IPS-NIHi7 (cell line): ENCODE measurements around the gene KYNU.

Experiments used
- DNase-seq: peaks from one replicate; pipeline ENCODE4 v3.0.0; 2012; ENCODE audit warnings: mixed read lengths; ENCODE audit errors: extremely low spot score

The KYNU gene

DNA sequence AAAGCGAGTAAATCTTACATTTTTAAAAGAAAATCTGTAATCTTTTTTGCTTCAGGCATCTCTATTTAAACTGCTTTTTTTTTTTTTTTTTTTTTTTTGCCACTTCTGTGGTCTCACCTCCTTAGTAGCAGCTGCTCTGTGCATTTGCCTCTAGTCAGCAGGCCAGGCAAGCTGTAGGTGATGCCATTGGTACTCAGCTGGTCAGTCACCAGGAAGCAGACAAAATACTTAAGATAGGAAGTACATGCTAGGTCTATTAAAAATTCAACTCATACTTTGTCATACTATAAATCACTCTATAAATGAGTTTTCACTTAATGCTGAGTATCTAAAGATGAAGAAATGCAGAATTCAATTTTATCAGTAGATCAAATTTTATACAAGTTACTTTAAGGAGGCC lies 83.7 kb downstream of the KYNU start:
- no peak for DNase-seq

DNA sequence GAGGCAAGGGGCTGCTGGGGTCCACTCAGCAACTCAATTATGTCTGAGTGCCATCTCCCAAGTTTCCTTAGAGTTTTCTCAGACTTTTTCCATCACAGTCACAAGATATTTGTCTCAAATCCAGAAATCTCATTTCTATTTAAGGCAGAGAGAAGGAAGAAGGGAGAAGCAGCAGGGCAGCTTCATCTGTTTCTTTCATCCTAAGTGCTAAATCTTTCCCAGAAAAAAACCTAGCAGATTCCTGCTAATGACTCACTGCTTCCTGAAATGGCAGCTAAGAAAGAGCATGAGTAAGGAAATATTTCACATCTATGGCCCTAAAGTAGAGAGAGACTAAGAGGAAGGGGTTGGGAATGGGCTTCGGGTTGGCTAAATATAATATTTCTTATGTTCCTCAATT lies 88.0 kb downstream of the KYNU start:
- no peak for DNase-seq

DNA sequence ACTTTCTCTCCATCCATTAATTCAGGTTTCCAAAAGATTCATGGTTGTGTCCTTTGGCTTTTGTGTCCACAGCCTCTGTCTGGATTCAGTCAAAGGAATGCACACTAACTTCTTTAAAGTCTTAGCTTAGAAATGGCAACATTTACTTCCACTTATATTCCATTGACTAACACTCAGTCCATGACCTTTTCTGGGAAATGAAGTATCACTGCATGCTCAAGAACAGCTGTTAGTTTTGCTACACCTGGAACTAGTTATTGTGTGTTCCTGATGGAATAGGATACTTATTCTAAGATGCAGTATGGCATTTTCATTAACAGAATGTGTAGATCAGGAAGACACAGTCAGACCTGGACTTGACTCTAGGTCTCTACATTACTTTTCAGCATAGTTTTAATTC lies 88.8 kb downstream of the KYNU start:
- no peak for DNase-seq

GRCh38 chr2:142967060-142967459 lies 89.6 kb downstream of the KYNU start:
- DNase-seq, result no peak

- DNase-seq, result no peak
Observed at GRCh38 chr2:142973160-142973821, 95.8 kb downstream of the KYNU start.

DNA sequence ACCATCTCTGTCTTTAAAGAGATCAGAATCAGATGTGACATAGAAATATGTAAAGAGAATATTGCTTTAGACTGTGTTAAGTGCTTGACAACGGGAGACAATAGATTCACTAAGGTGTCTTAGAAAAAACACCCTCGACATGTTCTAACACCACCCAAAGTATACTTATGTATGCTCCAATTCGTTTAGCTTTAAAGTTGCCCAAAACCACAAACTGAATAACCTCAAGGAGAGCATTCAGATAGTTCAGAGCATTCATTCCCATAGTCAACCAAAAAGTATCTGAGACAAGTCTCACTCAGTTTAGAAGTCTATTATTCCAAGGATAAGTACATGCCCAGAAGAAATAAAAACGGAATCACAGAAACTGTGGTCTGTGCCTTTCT lies 96.4 kb downstream of the KYNU start:
- no peak for DNase-seq

- peak; percentile 30 for DNase-seq
Observed at GRCh38 chr2:142974288-142975024, 97.0 kb downstream of the KYNU start.

DNA sequence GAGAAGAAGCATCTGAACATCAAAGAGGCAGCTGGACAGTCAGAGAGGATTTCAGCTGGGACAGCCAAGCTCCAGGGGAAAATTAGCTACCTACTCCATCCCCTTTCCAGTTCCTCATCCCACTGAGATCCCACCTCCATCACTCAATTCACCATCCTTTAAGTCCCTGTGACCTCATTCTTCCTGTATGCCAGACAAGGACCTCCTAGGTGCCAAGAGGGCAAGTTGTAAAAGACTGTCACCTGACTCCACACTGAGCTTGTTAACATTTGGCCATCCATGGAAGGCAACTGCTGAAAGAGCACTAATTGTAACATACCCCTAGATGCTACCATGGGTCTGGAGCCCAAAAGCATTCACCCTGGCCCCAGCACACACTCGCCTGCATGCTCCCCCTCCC lies 97.8 kb downstream of the KYNU start:
- DNase-seq, result no peak

DNA sequence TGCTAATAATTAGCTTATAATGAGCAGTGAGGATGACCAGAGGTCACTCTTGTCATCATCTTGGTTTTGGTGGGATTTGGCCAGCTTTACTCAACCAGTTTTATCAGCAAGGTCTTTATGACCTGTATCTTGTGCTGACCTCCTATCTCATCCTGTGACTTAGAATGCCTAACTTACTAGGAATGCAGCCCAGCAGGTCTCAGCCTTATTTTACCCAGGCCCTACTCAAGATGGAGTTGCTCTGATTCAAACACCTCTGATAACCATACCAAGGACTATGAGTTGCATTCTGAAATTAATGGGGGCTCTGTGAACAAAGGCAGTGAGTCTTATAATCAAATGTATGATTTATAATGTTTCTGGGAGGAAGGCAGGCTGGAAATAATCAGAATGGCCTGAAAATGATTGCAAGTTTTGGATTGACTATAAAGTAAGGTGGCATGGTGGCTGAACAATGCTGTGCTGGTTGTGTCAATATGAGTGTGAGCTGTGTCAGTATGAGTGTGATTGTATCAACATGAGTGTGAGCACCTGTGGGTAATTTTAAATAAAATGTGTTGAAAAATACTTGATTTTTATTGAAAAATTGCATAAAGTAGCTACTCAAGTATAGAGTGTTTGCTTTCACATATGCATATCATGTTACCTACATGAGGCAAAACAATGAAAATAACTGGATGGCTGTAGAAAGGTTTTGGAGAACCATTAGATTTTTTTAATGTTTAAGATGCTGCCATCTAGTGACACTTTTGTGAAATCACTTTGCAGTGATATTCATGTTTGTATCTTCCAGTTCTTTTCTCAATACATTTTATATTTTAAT lies 103.0 kb downstream of the KYNU start:
- no peak for DNase-seq

GRCh38 chr2:142981069-142981378 lies 103.6 kb downstream of the KYNU start:
- no peak for DNase-seq

GRCh38 chr2:142981756-142982155 lies 104.3 kb downstream of the KYNU start:
- no peak for DNase-seq

DNA sequence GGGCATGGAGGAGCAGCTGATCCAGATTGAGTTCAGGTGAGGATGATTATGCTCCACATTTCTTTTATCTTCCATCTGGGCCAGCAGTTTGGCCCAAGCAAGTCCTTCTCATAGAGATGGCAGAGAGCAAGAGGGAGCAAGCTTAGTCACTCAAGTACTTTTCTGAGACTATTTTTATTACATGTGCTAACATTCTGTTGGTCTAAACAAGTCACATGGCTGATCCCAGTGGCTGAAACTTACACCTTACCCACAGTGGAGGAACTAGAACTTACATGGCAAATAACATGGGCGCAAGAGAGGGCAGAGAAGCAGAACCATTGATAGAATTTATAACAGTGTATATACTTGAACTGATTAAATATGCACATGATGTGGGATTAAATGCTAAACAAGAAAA lies 105.7 kb downstream of the KYNU start:
- DNase-seq, result no peak

- no peak for DNase-seq
Observed at GRCh38 chr2:142984657-142985056, 107.2 kb downstream of the KYNU start.

GRCh38 chr2:142987044-142987443 lies 109.6 kb downstream of the KYNU start:
- DNase-seq, result no peak

GRCh38 chr2:142989273-142990204 lies 112.1 kb downstream of the KYNU start:
- peak; percentile 15 for DNase-seq

DNA sequence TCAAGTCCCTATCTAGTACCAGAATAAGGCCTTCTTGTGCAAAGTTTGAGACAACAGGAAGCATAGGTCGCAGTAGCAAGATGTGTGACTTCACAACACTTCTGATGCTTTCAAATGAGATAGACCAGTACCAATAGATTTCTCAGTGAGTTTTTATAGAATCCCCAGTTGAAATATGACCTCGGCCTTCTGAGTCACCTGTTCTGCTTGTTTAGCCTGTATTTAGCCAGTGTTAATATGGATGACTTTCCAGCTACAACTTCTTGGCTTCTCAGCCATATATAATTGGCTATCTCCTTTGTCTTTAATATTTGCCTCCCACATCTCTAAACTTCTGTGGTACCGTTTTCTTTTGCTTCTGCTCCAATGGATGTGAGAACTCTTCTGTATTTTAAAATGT lies 113.8 kb downstream of the KYNU start:
- DNase-seq, result no peak

DNA sequence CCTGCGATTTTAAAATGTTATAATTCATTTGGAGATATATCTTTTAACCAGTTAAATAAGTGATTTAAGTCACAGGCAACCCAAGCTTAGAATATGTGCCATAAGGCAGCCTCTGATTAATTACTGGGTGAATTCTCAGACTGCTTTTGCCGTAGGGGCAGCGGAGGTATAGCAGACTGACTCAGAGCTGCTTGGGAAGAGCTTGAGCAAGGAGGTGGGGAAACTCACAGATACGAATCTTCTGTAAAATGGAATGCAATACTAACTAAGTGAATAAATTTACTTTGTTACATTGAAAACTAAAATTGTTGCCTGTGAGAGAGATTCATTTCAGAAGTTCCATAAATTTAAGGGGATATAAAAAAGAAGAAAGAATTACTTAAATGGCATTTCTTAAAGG lies 115.4 kb downstream of the KYNU start:
- DNase-seq, result no peak

- DNase-seq, result no peak
Observed at GRCh38 chr2:142993771-142994170, 116.3 kb downstream of the KYNU start.

DNA sequence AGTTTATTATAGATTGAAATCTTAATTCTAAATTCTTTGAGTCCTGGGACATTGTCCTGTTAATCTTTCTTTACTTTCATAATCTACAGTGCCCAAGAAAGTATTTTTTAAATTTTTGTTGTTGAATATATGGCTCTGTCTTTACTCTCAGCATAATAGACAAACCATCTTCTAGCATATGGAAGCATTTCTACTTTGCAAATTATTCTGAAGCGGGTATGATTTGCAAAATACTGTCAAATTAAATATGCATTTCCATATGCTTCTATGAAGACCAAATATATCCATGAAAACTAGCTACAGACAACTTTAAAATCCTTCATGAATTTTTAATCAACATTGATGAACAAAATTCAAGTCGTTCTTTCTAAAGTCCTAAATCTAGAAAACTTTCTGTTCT lies 117.2 kb downstream of the KYNU start:
- no peak for DNase-seq

DNA sequence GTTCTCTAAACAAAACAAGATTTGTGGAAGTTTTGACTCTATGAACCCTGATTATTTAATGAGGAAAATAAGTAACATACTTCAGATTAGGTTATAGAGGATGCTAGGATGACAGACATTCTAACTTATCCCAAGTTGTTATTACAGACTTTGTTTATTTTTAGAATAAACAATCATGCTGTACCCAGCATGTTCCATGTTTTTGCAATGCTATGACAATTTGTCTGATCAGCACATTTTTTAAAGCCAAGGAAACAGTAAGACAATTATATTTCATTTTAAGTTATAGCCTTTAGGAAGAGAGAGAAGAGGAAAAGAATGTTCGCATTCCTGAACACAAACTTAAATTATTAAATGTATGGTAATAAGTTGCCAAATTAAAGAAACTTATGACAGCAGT lies 119.8 kb downstream of the KYNU start:
- DNase-seq, result no peak

DNA sequence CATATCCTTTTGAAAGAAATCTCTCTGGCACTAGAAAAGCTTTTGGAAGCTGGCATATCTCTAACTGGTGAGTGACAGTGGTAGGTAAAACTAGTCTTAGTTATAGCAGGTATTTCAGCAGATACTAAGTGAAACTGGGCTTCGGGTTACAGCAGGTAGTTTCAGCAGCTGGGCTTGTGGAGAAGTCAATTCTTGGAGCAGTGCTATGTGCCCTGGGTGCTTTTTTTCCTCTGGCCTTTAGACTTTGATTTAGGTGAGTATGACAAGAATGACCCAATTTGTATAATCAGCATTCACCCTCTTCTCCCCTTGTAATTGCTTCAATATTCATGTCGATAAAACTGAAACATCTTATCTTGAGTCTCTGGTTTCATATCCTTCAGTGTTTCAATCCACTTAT lies 123.1 kb downstream of the KYNU start:
- no peak for DNase-seq

DNA sequence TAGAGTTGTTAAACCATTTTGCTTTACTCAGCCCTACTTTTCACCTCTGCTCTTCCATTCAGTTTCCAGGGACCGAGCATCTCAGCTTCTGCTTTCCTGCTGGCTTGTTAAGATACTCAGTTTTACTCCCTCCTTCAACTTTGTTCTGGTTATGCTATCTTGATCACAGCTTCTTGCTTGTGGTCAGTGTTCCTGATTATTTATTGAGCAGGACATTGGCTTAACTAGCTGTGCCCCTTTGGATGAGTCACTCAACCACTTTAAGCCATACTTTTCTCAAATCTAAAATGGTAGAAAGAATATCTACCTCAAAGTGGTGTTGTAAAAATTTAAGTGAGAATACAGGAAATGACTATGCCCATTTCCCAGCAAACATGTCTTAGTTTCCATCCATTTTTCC lies 124.0 kb downstream of the KYNU start:
- DNase-seq, result no peak
